GM18907 (cell line): Measurements from ENCODE around the gene SMARCA4.
"Not testable (repeated sequence)": the region's sequence is repeated elsewhere in the genome, so short reads cannot be mapped to it uniquely, and the experiment has no call there.

Experiments used
- ATAC-seq: cut with Tn5 transposase; IDR thresholded peaks from one replicate; pipeline ENCODE4 v1.9.1; 2021; ENCODE audit warnings: mild to moderate bottlenecking, moderate library complexity; ENCODE audit not compliant: unreplicated experiment

SMARCA4 gene

GRCh38 chr19:10975374-10976130, 14.7 kb downstream of the SMARCA4 start:
- ATAC-seq: no peak

DNA sequence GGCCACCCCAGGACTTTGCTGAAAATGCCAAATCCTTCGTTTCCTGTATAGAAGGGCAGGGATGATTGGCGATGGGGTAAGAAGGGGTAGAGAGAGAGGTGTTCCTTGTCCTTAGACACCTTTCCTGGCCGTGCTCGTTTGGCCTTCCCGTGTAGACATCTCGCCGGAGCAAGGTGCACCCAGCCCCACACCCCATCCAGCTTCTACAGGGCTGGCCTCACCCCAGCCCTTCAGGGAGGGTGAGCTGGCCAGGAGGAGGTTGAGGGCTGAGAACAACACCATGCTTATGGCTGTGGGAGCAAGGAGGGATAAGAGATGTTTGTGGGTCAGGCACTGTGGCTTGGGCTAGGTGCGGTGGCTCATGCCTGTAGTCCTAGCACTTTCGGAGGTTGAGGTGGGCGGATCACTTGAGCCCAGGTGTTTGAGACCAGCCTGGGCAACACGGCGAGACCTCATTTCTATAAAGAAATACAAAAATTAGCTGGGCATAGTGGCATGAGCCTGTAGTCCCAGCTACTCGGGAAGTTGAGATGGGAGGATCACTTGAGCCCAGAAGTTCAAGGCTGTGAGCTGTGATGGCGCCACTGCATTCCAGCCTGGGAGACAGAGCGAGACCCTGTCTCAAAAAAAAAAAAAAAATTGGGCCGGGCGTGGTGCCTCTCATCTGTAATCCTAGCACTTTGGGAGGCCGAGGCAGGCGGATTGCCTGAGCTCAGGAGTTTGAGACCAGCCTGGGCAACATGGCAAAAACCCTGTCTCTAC, 15.5 kb downstream of the SMARCA4 start:
- ATAC-seq: no peak

DNA sequence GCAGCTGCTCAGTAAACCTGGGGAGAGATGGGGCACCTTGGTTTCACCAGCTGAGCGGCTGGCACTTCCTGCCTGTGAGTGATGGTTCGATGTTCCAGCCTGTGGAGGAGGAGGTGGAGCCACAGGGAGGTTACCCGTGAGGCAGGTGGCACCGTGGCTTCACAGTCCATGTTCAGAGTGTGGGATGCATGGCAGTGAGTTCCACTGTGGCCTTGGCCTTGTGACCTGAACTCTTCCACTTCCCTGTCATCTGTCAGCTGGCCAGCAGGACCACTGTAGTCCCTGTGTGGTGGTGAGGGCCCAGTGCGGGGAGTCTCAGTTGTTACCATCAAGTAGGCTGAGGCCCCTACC, 16.9 kb downstream of the SMARCA4 start:
- no peak for ATAC-seq

GRCh38 chr19:10979951-10980381, 19.1 kb downstream of the SMARCA4 start:
- ATAC-seq: no peak

GRCh38 chr19:10981252-10981895, 20.5 kb downstream of the SMARCA4 start:
- no peak for ATAC-seq

GRCh38 chr19:10983026-10983425, 22.2 kb downstream of the SMARCA4 start:
- ATAC-seq: no peak

GRCh38 chr19:10984166-10984735, 23.4 kb downstream of the SMARCA4 start:
- ATAC-seq: no peak

GRCh38 chr19:10985502-10985901, 24.7 kb downstream of the SMARCA4 start:
- no peak for ATAC-seq

- no peak for ATAC-seq
Observed at GRCh38 chr19:10986301-10987127, 25.7 kb downstream of the SMARCA4 start.

DNA sequence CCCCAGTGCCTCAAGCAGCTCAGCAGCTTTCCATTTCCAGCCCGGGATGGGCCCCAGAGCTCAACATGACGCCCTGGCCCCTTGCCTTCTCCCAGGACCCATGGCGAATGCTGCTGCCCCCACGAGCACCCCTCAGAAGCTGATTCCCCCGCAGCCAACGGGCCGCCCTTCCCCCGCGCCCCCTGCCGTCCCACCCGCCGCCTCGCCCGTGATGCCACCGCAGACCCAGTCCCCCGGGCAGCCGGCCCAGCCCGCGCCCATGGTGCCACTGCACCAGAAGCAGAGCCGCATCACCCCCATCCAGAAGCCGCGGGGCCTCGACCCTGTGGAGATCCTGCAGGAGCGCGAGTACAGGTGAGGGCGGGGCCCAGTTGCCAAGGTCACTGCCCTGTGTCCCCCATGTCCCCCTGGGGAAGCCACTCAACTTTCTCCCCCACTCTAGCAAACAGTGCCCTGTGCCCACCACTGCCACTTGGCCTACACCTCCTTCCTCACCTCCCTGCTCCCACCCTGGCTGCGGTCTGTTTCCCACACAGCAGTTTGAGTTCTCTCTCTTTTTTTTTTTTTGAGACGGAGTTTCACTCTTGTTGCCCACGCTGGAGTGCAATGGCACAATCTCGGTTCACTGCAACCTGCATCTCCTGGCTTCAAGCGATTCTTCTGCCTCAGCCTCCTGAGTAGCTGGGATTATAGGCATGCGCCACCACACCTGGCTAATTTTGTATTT, 26.9 kb downstream of the SMARCA4 start:
- ATAC-seq: no peak

GRCh38 chr19:10988380-10988779, 27.6 kb downstream of the SMARCA4 start:
- no peak for ATAC-seq

DNA sequence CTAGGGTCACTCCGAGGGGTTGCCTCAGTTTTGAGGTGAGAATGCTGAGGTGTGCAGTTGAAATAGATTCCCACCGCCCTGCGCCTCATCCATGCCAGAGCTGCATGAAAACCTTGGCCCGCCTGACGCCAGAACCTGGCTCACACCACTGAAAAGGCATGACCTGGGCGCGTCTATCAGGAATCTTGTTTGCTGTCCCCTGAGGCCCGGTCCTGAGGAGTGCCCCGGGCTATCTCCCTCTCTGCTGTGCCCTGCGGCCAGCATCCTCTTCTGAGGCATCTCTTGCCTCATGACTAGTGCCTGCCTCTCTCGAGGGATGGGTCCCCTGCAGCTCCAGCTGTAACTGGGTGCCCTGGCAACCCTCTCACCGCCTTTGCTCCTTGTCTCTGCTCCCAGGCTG, 28.1 kb downstream of the SMARCA4 start:
- no peak for ATAC-seq

DNA sequence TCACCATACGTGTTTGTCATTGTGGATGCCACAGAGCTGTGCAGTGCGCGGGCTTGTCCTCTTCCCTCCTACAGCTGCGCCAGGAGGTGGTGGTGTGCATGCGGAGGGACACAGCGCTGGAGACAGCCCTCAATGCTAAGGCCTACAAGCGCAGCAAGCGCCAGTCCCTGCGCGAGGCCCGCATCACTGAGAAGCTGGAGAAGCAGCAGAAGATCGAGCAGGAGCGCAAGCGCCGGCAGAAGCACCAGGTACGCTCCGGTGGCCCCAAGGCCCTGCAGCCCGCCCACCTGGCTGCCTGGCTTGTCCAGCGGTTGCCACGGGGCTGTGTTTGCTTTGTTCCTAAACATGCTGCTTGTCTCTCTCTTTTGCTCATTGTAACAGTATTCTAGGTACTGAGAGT, 30.2 kb downstream of the SMARCA4 start:
- ATAC-seq: no peak

DNA sequence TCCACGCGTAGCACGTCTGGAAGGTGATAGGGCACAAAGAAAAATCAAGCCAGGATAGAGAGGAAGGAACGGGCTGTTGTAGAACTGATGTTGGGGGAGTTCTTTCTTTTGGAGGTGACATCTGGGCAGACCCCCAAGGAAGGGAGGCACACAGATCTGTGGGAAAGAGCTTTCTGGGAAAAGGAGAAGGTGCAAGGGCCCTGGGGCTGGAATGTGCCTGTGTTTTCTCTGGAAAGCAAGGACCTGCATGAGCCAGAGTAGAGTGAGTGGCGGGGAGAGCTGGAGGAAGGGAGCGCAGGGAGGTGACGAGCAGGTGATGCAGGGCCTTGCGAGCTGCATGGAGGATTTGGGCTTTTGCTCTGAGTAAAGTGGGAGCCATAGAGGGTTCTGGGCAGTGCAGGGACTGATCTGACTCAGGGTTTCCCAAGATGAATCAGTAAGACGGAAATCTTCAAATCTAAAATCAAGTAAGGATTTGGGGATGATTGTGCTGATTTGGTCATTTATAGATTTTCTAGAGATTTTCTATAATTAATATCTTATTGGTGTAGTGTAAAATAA, 30.8 kb downstream of the SMARCA4 start:
- ATAC-seq: no peak

- ATAC-seq: not testable (repeated sequence)
Observed at GRCh38 chr19:10992174-10992573, 31.3 kb downstream of the SMARCA4 start.

DNA sequence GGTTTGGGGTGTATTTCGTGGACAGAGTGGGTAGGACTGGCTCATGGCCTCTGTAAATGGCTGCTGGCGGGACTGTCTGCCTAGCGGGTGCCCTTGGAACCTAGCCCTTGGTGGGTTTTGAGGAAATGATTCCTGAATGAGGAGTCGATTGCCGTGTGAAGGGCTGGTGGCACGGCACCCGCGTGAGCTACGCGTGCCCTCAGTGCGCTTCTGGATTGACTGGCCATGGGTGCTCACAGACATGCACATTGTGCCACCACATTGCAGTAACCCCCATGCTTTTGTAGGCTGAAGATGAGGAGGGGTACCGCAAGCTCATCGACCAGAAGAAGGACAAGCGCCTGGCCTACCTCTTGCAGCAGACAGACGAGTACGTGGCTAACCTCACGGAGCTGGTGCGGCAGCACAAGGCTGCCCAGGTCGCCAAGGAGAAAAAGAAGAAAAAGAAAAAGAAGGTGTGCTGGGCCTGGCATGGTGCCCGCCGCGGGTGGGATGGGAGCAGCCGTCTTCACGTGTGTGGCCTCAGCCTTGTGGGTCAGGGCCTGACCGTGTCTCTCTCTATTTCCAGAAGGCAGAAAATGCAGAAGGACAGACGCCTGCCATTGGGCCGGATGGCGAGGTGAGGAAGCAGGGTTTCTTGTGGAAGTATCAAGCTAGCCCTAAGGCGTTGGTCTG, 35.2 kb downstream of the SMARCA4 start:
- no peak for ATAC-seq

DNA sequence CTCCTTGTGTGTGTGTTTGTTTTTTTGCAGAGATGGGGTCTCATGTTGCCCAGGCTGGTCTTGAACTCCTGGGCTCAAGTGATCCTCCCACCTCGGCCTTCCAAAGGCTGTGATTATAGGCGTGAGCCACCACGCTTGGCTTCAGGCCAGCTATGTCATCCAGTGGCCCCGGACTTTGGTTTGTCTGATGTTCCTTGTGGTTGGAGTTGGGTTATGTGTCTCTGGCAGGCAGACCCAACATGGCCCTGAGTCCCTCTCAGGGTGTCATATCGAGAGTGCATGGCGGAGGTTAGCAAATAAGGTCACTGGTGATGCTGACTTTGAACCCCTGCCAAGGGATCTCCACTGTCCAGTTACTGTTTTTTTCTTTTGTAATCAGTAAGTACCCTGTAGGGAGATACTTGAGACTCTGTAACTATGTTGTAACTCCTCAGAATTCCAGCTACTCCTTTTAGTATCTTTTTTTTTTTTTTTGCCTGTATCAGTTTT, 37.3 kb downstream of the SMARCA4 start:
- no peak for ATAC-seq

- ATAC-seq: no peak
Observed at GRCh38 chr19:10998666-10999065, 37.8 kb downstream of the SMARCA4 start.

DNA sequence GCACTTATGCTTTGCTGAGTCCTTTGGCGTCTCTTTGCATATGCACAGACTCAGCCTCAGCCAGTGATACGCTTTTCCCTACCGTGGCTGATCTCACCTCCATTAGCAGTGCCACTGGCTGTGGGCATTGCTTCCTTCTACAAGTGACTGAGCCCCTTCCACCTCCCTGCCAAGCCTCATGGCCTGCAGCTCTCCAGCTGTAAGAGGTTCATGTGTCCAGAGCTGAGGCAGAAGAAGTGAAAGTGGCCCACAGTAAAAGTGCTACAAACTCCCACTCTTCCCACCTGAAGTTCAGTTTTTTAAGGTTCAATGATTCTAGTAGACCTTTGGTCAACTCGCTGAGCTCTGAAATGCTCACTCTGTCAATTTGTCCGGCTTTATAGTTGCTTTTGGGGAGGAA, 44.7 kb downstream of the SMARCA4 start:
- no peak for ATAC-seq
